Cardiac fibroblast (primary cell): ENCODE results near the gene EXOSC9.
"Not testable (repeated sequence)": the region's sequence is repeated elsewhere in the genome, so short reads cannot be mapped to it uniquely, and the experiment has no call there.

Experiments
- DNase-seq, 2 donors: peaks; one replicate each; pipeline versions ENCODE4 v3.0.0 to v3.0.0-alpha.2; 2010; ENCODE audit warnings: low read depth in 2 of 2
- H3K4me3 ChIP-seq, 2 donors: replicated peaks in 1 of 2; 1 replicate in 1 of 2; 2 replicates in 1 of 2; pipeline ENCODE4 v1.5.1; 2011; ENCODE audit warnings: low read depth in 2 of 2, low read length in 2 of 2, mild to moderate bottlenecking in 2 of 2, moderate library complexity in 1 of 2
- TF ChIP-seq, protein P1 (sequence below): IDR thresholded peaks from one replicate; pipeline ENCODE4 v1.5.1; 2011; ENCODE audit warnings: low read depth, mild to moderate bottlenecking, low read length, inconsistent platforms

Gene EXOSC9, protein sequence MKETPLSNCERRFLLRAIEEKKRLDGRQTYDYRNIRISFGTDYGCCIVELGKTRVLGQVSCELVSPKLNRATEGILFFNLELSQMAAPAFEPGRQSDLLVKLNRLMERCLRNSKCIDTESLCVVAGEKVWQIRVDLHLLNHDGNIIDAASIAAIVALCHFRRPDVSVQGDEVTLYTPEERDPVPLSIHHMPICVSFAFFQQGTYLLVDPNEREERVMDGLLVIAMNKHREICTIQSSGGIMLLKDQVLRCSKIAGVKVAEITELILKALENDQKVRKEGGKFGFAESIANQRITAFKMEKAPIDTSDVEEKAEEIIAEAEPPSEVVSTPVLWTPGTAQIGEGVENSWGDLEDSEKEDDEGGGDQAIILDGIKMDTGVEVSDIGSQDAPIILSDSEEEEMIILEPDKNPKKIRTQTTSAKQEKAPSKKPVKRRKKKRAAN

DNA sequence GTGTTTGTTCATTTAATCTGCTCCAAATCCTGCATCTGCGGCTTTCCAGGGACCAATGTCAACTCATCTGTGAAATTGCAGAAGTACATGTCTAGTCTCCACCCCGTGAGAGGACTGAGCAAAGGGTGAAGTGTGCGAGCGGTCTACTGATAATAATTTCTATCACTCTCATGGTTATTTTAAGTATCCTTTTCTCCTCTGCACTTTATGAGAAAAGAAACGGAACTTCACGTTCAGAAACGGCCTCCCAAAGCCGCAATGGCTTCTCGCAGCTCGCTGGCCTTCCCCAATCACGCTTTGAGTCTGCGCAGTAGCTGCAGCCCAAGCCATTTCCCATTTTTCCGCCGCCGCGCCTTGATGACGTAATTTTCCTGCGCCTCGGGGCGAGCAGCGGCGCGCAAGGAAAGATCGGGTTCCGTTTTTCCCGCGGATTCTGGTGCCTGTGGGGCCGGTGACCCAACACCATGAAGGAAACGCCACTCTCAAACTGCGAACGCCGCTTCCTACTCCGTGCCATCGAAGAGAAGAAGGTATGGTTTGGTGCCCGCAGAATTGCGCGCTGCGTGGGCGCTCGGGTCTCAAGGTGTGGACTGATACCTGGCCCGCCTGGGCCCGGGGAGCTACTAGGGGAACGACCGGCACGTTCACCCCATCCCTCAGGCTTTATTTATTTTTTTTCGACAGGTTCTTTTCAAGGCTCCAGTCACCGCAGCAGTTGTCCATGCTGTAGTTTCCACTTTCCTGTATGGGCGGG, at the start of gene EXOSC9:
Gene EXOSC9, plus strand, starts transcription at position 363 of the 754 bp plus-strand sequence. Its CDS starts 102 bp downstream, at position 465.
- peak; percentile 97 for DNase-seq
- TF ChIP-seq, protein P1, sequence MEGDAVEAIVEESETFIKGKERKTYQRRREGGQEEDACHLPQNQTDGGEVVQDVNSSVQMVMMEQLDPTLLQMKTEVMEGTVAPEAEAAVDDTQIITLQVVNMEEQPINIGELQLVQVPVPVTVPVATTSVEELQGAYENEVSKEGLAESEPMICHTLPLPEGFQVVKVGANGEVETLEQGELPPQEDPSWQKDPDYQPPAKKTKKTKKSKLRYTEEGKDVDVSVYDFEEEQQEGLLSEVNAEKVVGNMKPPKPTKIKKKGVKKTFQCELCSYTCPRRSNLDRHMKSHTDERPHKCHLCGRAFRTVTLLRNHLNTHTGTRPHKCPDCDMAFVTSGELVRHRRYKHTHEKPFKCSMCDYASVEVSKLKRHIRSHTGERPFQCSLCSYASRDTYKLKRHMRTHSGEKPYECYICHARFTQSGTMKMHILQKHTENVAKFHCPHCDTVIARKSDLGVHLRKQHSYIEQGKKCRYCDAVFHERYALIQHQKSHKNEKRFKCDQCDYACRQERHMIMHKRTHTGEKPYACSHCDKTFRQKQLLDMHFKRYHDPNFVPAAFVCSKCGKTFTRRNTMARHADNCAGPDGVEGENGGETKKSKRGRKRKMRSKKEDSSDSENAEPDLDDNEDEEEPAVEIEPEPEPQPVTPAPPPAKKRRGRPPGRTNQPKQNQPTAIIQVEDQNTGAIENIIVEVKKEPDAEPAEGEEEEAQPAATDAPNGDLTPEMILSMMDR, result no peak
- H3K4me3 ChIP-seq, result peak within 1 kb of the TSS; percentile 91 to 94

- DNase-seq, result peak in 1 of 2 donors; percentile 56
- not testable (repeated sequence) for H3K4me3 ChIP-seq
Observed at GRCh38 chr4:121752142-121752541, 49.0 kb upstream of the EXOSC9 start.

- DNase-seq, result peak; percentile 49 to 76
- no peak overlapping the region for H3K4me3 ChIP-seq
- TF ChIP-seq, protein P1, result no peak
Observed at GRCh38 chr4:121758925-121759568, 42.1 kb upstream of the EXOSC9 start.

DNA sequence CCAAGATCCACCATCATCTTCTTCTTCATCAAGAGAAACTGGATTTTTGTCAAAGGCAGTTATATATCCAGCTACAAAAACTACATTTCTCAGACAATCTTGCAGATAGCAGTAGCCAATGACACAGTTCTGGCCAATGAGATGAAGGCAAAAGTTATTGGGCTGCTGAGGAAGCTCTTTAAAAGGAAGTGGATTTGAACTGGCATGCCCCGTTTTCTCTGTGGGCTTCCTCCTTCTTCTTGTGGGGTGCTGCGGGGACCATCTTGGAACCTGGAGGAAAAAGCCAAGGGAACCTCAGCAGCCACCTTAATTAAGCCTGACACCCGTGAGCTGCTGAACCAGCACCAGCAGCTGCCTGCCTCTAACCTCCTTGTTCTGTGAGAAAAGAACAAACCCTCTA, 40.9 kb upstream of the EXOSC9 start:
- no peak for DNase-seq
- TF ChIP-seq, protein P1, result no peak
- H3K4me3 ChIP-seq, result no peak overlapping the region

DNA sequence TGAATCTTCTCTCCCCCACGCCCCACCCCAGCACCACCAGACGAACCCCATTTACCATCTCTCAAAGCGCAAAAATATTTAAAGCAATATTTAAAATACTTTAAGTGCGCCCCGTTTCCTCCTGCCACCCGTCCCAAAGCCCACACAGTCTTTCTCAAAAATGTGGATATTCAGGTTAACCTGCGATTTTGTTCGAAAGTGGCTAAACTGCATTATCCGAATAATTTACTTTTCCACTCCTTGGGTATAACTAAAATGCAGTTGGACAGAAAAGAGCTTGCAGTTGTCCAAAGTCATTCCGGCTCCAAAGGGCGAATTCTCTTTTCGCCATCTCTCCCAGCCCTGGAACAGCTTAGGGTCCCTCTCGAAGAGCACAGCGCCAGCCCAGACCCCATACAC, 36.8 kb upstream of the EXOSC9 start:
- TF ChIP-seq, protein P1, result no peak
- DNase-seq, result peak in 1 of 2 donors; percentile 14
- peak overlapping the region; percentile 59 for H3K4me3 ChIP-seq

GRCh38 chr4:121764702-121765367, 36.3 kb upstream of the EXOSC9 start, which contains the start of gene SMIM43:
Gene SMIM43, minus strand, starts transcription at chr4:121765164. Its CDS starts 59 bp downstream, at chr4:121765105.
- H3K4me3 ChIP-seq, result peak within 1 kb of the TSS; percentile 59
- TF ChIP-seq, protein P1, result no peak
- peak; percentile 17 to 28 for DNase-seq
